Cerebellar cortex (tissue), 1 donor: ENCODE results near the gene MTCL3.

ENCODE experiments used
- DNase-seq: peaks from one replicate; pipeline ENCODE4 v3.0.0-alpha.2; 2015; ENCODE audit warnings: low spot score

Gene MTCL3

GRCh38 chr6:127518710-127519468, at the start of gene MTCL3:
Gene MTCL3, minus strand, starts transcription at chr6:127519335.
- DNase-seq, result peak; percentile 64

GRCh38 chr6:127567476-127567875, 48.3 kb upstream of the MTCL3 start:
- no peak for DNase-seq

- no peak for DNase-seq
Observed at GRCh38 chr6:127566651-127567050, 47.5 kb upstream of the MTCL3 start.

GRCh38 chr6:127566119-127566518, 47.0 kb upstream of the MTCL3 start:
- DNase-seq, result no peak

- DNase-seq, result no peak
Observed at GRCh38 chr6:127564761-127565160, 45.6 kb upstream of the MTCL3 start.

GRCh38 chr6:127561660-127562059, 42.5 kb upstream of the MTCL3 start:
- no peak for DNase-seq

- peak; percentile 34 for DNase-seq
Observed at GRCh38 chr6:127554435-127555006, 35.4 kb upstream of the MTCL3 start.

- DNase-seq, result no peak
Observed at GRCh38 chr6:127550403-127550802, 31.3 kb upstream of the MTCL3 start.

GRCh38 chr6:127547904-127548649, 28.9 kb upstream of the MTCL3 start:
- DNase-seq, result peak; percentile 5

- peak; percentile 3 for DNase-seq
Observed at GRCh38 chr6:127547215-127547614, 28.1 kb upstream of the MTCL3 start.

GRCh38 chr6:127539272-127539671, 20.1 kb upstream of the MTCL3 start:
- peak; percentile 46 for DNase-seq

- no peak for DNase-seq
Observed at GRCh38 chr6:127538750-127539264, 19.7 kb upstream of the MTCL3 start.

- no peak for DNase-seq
Observed at GRCh38 chr6:127533736-127534135, 14.6 kb upstream of the MTCL3 start.

GRCh38 chr6:127533011-127533410, 13.9 kb upstream of the MTCL3 start:
- no peak for DNase-seq

- DNase-seq, result no peak
Observed at GRCh38 chr6:127522714-127523113, 3.6 kb upstream of the MTCL3 start.

- DNase-seq, result no peak
Observed at GRCh38 chr6:127520066-127520465, 931 bp upstream of the MTCL3 start.

GRCh38 chr6:127519469-127519785, 292 bp upstream of the MTCL3 start:
- DNase-seq, result no peak

- peak; percentile 63 for DNase-seq
Observed at GRCh38 chr6:127518191-127518709, 885 bp downstream of the MTCL3 start.

- DNase-seq, result no peak
Observed at GRCh38 chr6:127517693-127518092, 1.4 kb downstream of the MTCL3 start.

GRCh38 chr6:127516662-127517273, 2.4 kb downstream of the MTCL3 start:
- DNase-seq, result peak; percentile 91

GRCh38 chr6:127515794-127516661, 3.1 kb downstream of the MTCL3 start:
- peak; percentile 66 for DNase-seq
